AG09309 (cell line): ENCODE results near the gene RASGRP1.
A peak's percentile ranks its signal among the peaks of the same experiment; 100 is the strongest.

Source experiments
- DNase-seq: peaks from one replicate; pipeline ENCODE4 v3.0.0-alpha.2; 2010; ENCODE audit warnings: low read depth
- H3K4me3 ChIP-seq: 2 replicates; pipeline ENCODE4 v1.5.1; 2011; ENCODE audit warnings: mild to moderate bottlenecking, low read depth, low read length, moderate library complexity; ENCODE audit not compliant: control insufficient read depth
- TF ChIP-seq, protein P1 (sequence below): IDR thresholded peaks from 2 replicates; pipeline ENCODE4 v1.5.1; 2011; ENCODE audit warnings: mild to moderate bottlenecking, low read depth, low read length, inconsistent platforms; ENCODE audit not compliant: insufficient read depth, control insufficient read depth; ENCODE audit errors: missing control alignments

RASGRP1 gene

DNA sequence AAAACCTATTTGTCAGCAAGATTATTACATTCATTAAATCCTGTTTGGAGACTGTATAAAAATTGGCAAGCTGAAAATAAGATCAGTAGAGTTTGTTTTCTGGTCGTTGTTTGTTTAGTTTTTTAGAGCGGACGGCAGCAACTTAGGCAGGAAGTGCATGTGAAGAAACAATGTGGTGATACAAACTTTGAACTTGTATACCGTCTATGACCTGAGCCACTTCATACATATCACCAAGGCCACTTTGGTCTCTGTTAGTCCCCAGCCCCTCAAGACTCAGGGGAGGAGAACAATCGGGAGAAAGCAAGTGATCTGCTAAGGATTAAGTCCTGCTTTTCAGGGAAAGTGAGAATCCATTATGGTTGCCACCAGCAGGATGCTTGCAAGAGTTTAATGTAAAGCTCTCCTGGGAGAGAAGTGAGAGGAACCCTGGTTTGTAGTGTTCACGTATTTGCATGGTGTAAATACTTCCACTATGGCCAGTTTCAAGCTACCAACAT lies 31.1 kb downstream of the RASGRP1 start:
- no peak overlapping the region for H3K4me3 ChIP-seq
- DNase-seq = no peak
- TF ChIP-seq, protein P1, sequence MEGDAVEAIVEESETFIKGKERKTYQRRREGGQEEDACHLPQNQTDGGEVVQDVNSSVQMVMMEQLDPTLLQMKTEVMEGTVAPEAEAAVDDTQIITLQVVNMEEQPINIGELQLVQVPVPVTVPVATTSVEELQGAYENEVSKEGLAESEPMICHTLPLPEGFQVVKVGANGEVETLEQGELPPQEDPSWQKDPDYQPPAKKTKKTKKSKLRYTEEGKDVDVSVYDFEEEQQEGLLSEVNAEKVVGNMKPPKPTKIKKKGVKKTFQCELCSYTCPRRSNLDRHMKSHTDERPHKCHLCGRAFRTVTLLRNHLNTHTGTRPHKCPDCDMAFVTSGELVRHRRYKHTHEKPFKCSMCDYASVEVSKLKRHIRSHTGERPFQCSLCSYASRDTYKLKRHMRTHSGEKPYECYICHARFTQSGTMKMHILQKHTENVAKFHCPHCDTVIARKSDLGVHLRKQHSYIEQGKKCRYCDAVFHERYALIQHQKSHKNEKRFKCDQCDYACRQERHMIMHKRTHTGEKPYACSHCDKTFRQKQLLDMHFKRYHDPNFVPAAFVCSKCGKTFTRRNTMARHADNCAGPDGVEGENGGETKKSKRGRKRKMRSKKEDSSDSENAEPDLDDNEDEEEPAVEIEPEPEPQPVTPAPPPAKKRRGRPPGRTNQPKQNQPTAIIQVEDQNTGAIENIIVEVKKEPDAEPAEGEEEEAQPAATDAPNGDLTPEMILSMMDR = no peak

DNA sequence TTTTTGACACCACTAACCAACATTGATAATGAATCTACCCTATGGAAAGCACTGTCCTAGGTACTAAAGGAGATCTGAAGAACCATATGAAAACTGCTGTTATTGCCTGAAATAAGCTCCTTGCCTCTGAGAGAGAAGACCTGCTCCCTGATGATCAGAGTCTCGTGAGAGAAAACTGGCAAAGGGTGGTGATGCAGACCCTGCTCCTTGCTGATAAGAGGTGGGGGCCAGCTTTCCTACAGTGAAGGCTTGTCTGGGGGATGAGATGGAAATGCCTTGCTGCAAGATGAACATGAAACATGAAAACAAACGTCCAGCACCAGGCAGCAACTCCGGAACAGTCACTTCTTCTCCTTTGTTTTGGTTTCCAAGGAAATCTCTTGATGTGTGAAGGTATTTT lies 31.9 kb downstream of the RASGRP1 start:
- no peak for DNase-seq

DNA sequence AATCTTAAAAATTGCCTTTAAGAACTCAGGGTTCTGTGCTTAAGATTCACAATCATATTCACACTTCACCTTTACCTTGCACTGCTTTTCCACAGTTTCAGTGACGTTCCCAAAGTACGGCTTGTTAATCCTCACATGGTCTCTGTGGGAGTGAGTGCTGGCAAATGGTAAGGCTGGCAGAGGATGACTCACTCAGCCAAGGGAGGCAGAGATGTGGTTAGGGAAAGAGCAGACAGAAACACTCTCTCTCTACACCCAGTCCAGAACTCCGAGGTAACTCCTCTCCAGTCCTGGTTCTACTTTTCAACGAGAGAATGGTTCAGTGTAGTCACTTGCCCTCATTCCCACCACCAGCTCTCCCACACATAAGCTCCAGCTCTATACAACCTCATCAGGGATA lies 33.1 kb downstream of the RASGRP1 start:
- TF ChIP-seq, protein P1 = no peak
- peak; percentile 32 for DNase-seq

More for the DNA sequence above, 31.9 kb downstream of the RASGRP1 start:
- H3K4me3 ChIP-seq = no peak overlapping the region
- TF ChIP-seq, protein P1 = no peak

DNA sequence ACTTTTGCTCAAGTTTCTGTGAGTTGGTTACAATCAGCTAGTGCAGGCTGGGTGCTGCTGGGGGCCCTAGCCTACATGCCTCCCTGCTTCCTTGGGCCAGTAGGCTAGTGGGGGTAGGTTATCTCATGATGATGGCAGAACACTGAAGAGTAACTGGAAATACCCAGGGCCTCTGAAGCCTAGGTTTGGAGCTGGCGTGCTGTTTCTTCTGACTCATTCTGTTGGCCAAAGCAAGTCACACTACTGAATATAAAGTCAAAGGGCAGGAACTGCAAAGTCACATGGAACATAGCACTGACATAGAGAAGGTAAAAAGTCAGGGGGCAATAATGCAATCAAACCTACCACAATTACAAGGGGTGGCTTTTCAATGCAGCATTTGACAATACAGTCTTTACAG lies 34.5 kb downstream of the RASGRP1 start:
- TF ChIP-seq, protein P1 = no peak
- no peak overlapping the region for H3K4me3 ChIP-seq
- no peak for DNase-seq

More for the DNA sequence above, 33.1 kb downstream of the RASGRP1 start:
- no peak overlapping the region for H3K4me3 ChIP-seq

DNA sequence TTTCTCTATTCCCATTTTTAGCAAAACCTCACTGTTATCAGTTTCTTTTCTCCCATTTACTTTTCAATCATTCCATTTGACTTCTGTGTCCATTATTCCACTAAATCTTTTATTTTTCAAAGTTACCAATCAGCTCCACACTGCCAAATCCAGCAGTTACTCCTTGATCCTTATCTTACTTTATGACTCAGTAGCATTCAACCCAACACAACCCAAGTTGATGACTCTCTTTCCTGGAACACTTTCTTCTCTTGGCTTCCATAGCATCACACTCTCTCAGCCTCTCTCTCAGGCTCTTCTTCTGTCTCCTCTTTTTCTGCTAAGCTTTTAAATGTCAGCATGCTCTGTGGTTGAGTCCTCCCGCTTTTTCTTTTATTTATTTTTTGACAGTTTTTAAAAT lies 36.3 kb downstream of the RASGRP1 start:
- DNase-seq = peak; percentile 42
- no peak overlapping the region for H3K4me3 ChIP-seq
- TF ChIP-seq, protein P1 = no peak

DNA sequence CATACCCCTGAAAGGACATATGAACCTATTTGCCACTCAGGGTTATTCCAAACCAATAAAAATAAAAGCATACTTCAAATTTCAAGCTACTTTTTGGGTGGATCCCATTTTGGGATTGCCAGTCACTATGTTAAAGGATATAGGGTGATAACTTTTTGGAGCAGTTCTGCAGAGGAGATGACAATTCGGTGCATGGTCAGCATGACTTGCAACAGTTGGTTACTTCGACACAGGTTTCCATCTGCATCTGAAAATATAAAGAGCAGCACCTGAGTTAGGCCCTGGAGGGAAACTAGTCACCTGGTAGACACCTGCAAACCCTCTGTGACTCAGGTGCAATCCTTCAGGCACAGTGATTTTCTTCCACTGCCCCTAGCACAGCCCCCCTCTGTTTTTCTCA lies 38.5 kb downstream of the RASGRP1 start:
- DNase-seq = no peak
- TF ChIP-seq, protein P1 = no peak
- H3K4me3 ChIP-seq = no peak overlapping the region

DNA sequence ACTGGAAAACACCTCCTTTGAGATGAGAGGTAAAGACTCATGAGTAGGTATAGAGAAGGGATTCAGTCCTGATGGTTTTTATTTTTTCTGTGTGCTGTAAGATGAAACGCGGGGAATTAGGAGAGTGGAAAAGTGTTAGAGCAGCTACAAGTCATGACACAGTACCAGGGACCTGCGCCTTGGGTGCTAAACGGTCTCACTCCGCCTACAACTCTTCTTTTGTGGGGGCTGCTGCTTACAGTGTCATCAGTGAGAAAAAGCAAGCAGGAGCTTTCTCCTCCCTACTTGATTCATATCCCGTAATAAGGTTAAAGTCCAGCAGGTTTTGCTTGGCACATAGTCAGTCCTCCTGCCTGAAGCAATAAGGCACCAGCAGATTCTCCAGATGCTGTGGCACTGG lies 39.1 kb downstream of the RASGRP1 start:
- TF ChIP-seq, protein P1 = no peak
- H3K4me3 ChIP-seq = no peak overlapping the region
- DNase-seq = no peak
